Gastrocnemius medialis (tissue), 4 donors: ENCODE measurements around the gene PTGFRN. TPM values are rescaled to one million over a fixed set of nuclear protein-coding genes. Genes with fewer than 3 reads are reported as not detected.

Experiments used
- ATAC-seq, 2 donors: fragments of 150-250 bp; one replicate each; pipeline ENCODE4 v1.9.1; 2016
- DNase-seq, 2 donors: peaks; one replicate each; pipeline ENCODE4 v3.0.0-alpha.2; 2019
- H3K27ac ChIP-seq, 4 donors: fragments of 200-600 bp; sonication (generic); 1 replicate in 1 of 4; 2 replicates in 3 of 4; pipeline ENCODE4 v1.5.1; 2016 to 2018; ENCODE audit warnings: mild to moderate bottlenecking in 2 of 4, moderate library complexity in 1 of 4
- H3K27me3 ChIP-seq, 3 donors: fragments of 200-600 bp; sonication (generic) in 2 of 3; 1 replicate in 1 of 3; 2 replicates in 2 of 3; pipeline versions ENCODE4 v1.5.1 to v1.6.0; 2016 to 2019; ENCODE audit warnings: mild to moderate bottlenecking in 1 of 3, moderate library complexity in 1 of 3
- H3K36me3 ChIP-seq, 2 donors: fragments of 200-600 bp; sonication (generic) in 1 of 2; one replicate each; pipeline ENCODE4 v1.5.1; 2017 to 2018
- H3K4me1 ChIP-seq, 2 donors: fragments of 200-600 bp; sonication (generic) in 1 of 2; one replicate each; pipeline ENCODE4 v1.5.1; 2016 to 2017; ENCODE audit warnings: mild to moderate bottlenecking in 2 of 2
- H3K4me3 ChIP-seq, 4 donors: fragments of 200-600 bp; sonication (generic) in 3 of 4; 1 replicate in 1 of 4; 2 replicates in 3 of 4; pipeline ENCODE4 v1.5.1; 2016 to 2019; ENCODE audit warnings: mild to moderate bottlenecking in 2 of 4
- H3K9me3 ChIP-seq, 3 donors: fragments of 200-600 bp; sonication (generic) in 2 of 3; 1 replicate in 1 of 3; 2 replicates in 2 of 3; pipeline ENCODE4 v1.5.1; 2016 to 2019
- POLR2A ChIP-seq, 2 donors: fragments of 450-650 bp; IDR thresholded peaks; one replicate each; pipeline ENCODE4 v1.6.1; 2017; ENCODE audit warnings: antibody characterized with exemption in 2 of 2, mild to moderate bottlenecking in 2 of 2, moderate library complexity in 2 of 2
- in situ Hi-C, 4 donors: fragments of 200-750 bp; cut with MboI; loops; one replicate each; pipeline versions ENCODE4 v1.15.0 to v1.8.0; 2017; ENCODE audit warnings: low sequenced_read_pairs in 4 of 4
- intact Hi-C: fragments of 100-400 bp; cut with DNase I; formaldehyde crosslinking; loops from one replicate; pipeline ENCODE4 v1.15.1; 2023; ENCODE audit warnings: low total_unique reads
- total RNA-seq, 4 donors: library from RNA; depleted of rRNA; stranded (reverse); fragments of >200 nt; gene quantifications; one replicate each; pipeline versions ENCODE4 v1.1.0 to v1.2.3, GENCODE V29; 2016
- TF ChIP-seq, protein P1 (sequence below), 5 experiments: fragments of 450-650 bp in 3 of 5; fragments of 200-600 bp in 2 of 5; sonication (generic) in 2 of 5; IDR thresholded peaks in 4 of 5; conservative IDR thresholded peaks in 1 of 5; 1 replicate in 4 of 5; 2 replicates in 1 of 5; pipeline ENCODE4 v1.5.1; 2016 to 2019; ENCODE audit warnings: antibody characterized with exemption in 5 of 5, mild to moderate bottlenecking in 3 of 5, moderate library complexity in 3 of 5

The PTGFRN gene
- total RNA-seq, 4 donors from 2014 or later = 1.5 to 18.1 (median 2.9) TPM

GRCh38 chr1:116950517-116951199 lies 40.9 kb downstream of the PTGFRN start:
- TF ChIP-seq, protein P1, sequence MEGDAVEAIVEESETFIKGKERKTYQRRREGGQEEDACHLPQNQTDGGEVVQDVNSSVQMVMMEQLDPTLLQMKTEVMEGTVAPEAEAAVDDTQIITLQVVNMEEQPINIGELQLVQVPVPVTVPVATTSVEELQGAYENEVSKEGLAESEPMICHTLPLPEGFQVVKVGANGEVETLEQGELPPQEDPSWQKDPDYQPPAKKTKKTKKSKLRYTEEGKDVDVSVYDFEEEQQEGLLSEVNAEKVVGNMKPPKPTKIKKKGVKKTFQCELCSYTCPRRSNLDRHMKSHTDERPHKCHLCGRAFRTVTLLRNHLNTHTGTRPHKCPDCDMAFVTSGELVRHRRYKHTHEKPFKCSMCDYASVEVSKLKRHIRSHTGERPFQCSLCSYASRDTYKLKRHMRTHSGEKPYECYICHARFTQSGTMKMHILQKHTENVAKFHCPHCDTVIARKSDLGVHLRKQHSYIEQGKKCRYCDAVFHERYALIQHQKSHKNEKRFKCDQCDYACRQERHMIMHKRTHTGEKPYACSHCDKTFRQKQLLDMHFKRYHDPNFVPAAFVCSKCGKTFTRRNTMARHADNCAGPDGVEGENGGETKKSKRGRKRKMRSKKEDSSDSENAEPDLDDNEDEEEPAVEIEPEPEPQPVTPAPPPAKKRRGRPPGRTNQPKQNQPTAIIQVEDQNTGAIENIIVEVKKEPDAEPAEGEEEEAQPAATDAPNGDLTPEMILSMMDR (IDR thresholded peaks at IDR 0.05 in 4 of 5, conservative IDR thresholded peaks at IDR 0.05 in 1 of 5) = no peak
- no peak for TF ChIP-seq POLR2A (IDR thresholded peaks at IDR 0.05)

GRCh38 chr1:116951200-116951935 lies 41.7 kb downstream of the PTGFRN start:
- H3K27me3 ChIP-seq = peaks cover 0 to 5% (median 0%) of the 10 kb centered on the region in 3 donors
- no peaks in the 10 kb centered on the region for H3K9me3 ChIP-seq
- ATAC-seq (peak in 1 of 2 donors; percentile 35), DNase-seq (peak in 1 of 2 donors; percentile 48)
- peaks cover 0 to 13% of the 10 kb centered on the region in 2 donors for H3K4me1 ChIP-seq
- intact Hi-C loops = no loop called here
- TF ChIP-seq POLR2A (IDR thresholded peaks at IDR 0.05) = no peak
- TF ChIP-seq, protein P1 (IDR thresholded peaks at IDR 0.05 in 4 of 5, conservative IDR thresholded peaks at IDR 0.05 in 1 of 5) = no peak
- no peaks in the 10 kb centered on the region for H3K36me3 ChIP-seq
- in situ Hi-C loops = no loop called here
- no peak overlapping the region for H3K4me3 ChIP-seq
- peak overlapping the region in 3 of 4 donors; percentile 17 to 52 (median 25) for H3K27ac ChIP-seq

More at GRCh38 chr1:116950517-116951199, 40.9 kb downstream of the PTGFRN start:
- Histone ChIP-seq H3K4me1 (peaks cover 0 to 13% of the 10 kb centered on the region in 2 donors), H3K27ac (peak overlapping the region in 3 of 4 donors; percentile 17 to 52 (median 25)), H3K4me3 (no peak overlapping the region), H3K9me3 (no peaks in the 10 kb centered on the region), H3K27me3 (peaks cover 0 to 5% (median 0%) of the 10 kb centered on the region in 3 donors), H3K36me3 (no peaks in the 10 kb centered on the region)
- intact Hi-C loops (no loop called here), in situ Hi-C loops (no loop called here)
- ATAC-seq (no peak), DNase-seq (no peak)

GRCh38 chr1:116952738-116953275 lies 43.1 kb downstream of the PTGFRN start:
- no peak for ATAC-seq
- Histone ChIP-seq H3K27ac (no peak overlapping the region), H3K4me3 (no peak overlapping the region), H3K36me3 (no peaks in the 10 kb centered on the region), H3K4me1 (peaks cover 0 to 13% of the 10 kb centered on the region in 2 donors), H3K27me3 (peaks cover 0 to 5% (median 0%) of the 10 kb centered on the region in 3 donors), H3K9me3 (no peaks in the 10 kb centered on the region)
- DNase-seq = no peak
- in situ Hi-C loops (no loop called here), intact Hi-C loops (no loop called here)
- TF ChIP-seq, protein P1 (IDR thresholded peaks at IDR 0.05 in 4 of 5, conservative IDR thresholded peaks at IDR 0.05 in 1 of 5) = no peak
- no peak for TF ChIP-seq POLR2A (IDR thresholded peaks at IDR 0.05)

DNA sequence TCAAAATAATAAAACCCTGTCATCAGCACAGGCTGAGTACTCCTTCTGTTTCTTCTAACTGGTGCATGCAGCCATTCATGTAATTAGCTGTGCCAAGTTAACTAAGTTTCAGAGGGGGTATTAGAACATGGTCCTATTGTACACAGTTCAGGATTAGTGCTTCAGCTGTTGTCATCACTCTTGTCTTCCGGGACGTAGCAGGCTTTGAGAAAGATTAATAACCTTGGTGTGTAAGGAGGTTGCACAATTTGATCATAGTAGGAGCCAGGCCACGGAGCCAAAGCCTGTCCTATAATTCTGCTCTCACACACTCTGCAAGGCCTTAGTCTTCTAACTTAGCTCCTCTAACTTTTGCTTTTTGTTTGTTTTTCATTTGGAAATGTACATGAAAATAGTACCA lies 44.7 kb downstream of the PTGFRN start:
- ATAC-seq = peak; percentile 87 to 91
- Histone ChIP-seq H3K27me3 (peaks cover 0 to 5% (median 0%) of the 10 kb centered on the region in 3 donors), H3K4me1 (peaks cover 0 to 3% of the 10 kb centered on the region in 2 donors), H3K4me3 (no peak overlapping the region), H3K9me3 (no peaks in the 10 kb centered on the region), H3K36me3 (no peaks in the 10 kb centered on the region), H3K27ac (no peak overlapping the region)
- TF ChIP-seq POLR2A (IDR thresholded peaks at IDR 0.05) = no peak
- TF ChIP-seq, protein P1 (IDR thresholded peaks at IDR 0.05 in 4 of 5, conservative IDR thresholded peaks at IDR 0.05 in 1 of 5) = no peak
- in situ Hi-C loops (no loop called here), intact Hi-C loops (no loop called here)
- DNase-seq = peak; percentile 20 to 36
